GM23248 (cell line): Measurements from ENCODE around the gene DRD2.

Experiments
- EZH2 ChIP-seq: fragments of 200-600 bp; sonication (generic); IDR thresholded peaks from 2 replicates; pipeline ENCODE4 v1.6.1; 2018; ENCODE audit warnings: antibody characterized with exemption, mild to moderate bottlenecking; ENCODE audit not compliant: insufficient read depth, poor library complexity, severe bottlenecking
- EZH2phosphoT487 ChIP-seq: fragments of 200-600 bp; sonication (generic); IDR thresholded peaks from 2 replicates; pipeline ENCODE4 v1.6.1; 2018; ENCODE audit warnings: antibody characterized with exemption, moderate library complexity, mild to moderate bottlenecking, low read depth; ENCODE audit not compliant: insufficient read depth

GRCh38 chr11:113458189-113458588, 17.0 kb downstream of the DRD2 start:
- no peak for TF ChIP-seq EZH2phosphoT487
- TF ChIP-seq EZH2: no peak
